Thoracic aorta (tissue), 2 donors: ENCODE measurements around the gene MSH3. TPM values are rescaled to one million over a fixed set of nuclear protein-coding genes. Genes with fewer than 3 reads are reported as not detected.

Experiments used
- ATAC-seq: fragments of 150-250 bp; one replicate; pipeline ENCODE4 v1.8.0; 2017; ENCODE audit warnings: low read depth; ENCODE audit not compliant: insufficient number of reproducible peaks, low FRiP score
- DNase-seq: peaks from one replicate; pipeline ENCODE4 v3.0.0-alpha.2; 2020; ENCODE audit warnings: low spot score
- H3K27ac ChIP-seq, 2 donors: fragments of 200-600 bp; sonication (generic); 1 replicate in 1 of 2; 2 replicates in 1 of 2; pipeline ENCODE4 v1.5.1; 2016; ENCODE audit warnings: mild to moderate bottlenecking in 2 of 2, moderate library complexity in 2 of 2
- H3K27me3 ChIP-seq: fragments of 200-600 bp; sonication (generic); replicated peaks from 2 replicates; pipeline ENCODE4 v1.6.0; 2016; ENCODE audit warnings: mild to moderate bottlenecking; ENCODE audit not compliant: insufficient read depth
- H3K36me3 ChIP-seq: fragments of 200-600 bp; sonication (generic); one replicate; pipeline ENCODE4 v1.5.1; 2016
- H3K4me1 ChIP-seq, 2 donors: fragments of 200-600 bp; sonication (generic); 1 replicate in 1 of 2; 2 replicates in 1 of 2; pipeline versions ENCODE4 v1.5.1 to v1.6.0; 2016; ENCODE audit warnings: low read depth in 2 of 2, mild to moderate bottlenecking in 1 of 2; ENCODE audit not compliant: control insufficient read depth in 1 of 2
- H3K4me3 ChIP-seq: fragments of 200-600 bp; sonication (generic); 2 replicates; pipeline ENCODE4 v1.5.1; 2016; ENCODE audit warnings: mild to moderate bottlenecking
- H3K9me3 ChIP-seq: fragments of 200-600 bp; sonication (generic); 2 replicates; pipeline ENCODE4 v1.5.1; 2016
- total RNA-seq, 2 donors: library from RNA; depleted of rRNA; stranded (reverse); fragments of >200 nt; gene quantifications; one replicate each; pipeline versions ENCODE4 v1.1.0 to v1.2.3, GENCODE V29; 2016
- TF ChIP-seq, protein P1 (sequence below): fragments of 200-600 bp; sonication (generic); IDR thresholded peaks from one replicate; pipeline ENCODE4 v1.5.1; 2019; ENCODE audit warnings: antibody characterized with exemption

MSH3 gene
- total RNA-seq, 2 donors from 2014 or later, result 12.3 to 12.9 TPM

DNA sequence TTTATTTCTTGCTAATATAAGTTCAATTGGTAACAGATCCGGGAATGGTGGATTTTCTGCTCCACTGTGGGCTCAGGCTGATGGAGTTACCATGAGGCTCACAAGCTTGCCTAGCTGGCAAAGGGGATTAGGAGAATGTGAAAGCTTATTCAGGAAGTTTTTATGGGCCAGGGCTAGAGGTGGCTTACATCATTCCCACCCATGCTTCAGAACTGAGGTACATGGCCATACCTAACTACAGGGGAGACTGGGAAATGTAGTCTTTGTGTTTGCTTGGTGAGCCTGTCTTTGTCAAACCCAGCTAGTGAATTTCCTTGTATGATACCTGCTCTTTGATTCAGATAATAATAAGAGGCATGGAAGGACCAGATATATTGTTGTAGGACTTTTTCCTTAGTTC, 106.2 kb downstream of the MSH3 start:
- ATAC-seq, result no peak
- TF ChIP-seq, protein P1, sequence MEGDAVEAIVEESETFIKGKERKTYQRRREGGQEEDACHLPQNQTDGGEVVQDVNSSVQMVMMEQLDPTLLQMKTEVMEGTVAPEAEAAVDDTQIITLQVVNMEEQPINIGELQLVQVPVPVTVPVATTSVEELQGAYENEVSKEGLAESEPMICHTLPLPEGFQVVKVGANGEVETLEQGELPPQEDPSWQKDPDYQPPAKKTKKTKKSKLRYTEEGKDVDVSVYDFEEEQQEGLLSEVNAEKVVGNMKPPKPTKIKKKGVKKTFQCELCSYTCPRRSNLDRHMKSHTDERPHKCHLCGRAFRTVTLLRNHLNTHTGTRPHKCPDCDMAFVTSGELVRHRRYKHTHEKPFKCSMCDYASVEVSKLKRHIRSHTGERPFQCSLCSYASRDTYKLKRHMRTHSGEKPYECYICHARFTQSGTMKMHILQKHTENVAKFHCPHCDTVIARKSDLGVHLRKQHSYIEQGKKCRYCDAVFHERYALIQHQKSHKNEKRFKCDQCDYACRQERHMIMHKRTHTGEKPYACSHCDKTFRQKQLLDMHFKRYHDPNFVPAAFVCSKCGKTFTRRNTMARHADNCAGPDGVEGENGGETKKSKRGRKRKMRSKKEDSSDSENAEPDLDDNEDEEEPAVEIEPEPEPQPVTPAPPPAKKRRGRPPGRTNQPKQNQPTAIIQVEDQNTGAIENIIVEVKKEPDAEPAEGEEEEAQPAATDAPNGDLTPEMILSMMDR, result no peak
- no peak overlapping the region for H3K27ac ChIP-seq
- peaks cover 4% of the 10 kb centered on the region for H3K36me3 ChIP-seq
- H3K4me1 ChIP-seq, result no peaks in the 10 kb centered on the region
- no peaks in the 10 kb centered on the region for H3K9me3 ChIP-seq
- no peak for DNase-seq
- no peaks in the 10 kb centered on the region for H3K27me3 ChIP-seq
- H3K4me3 ChIP-seq, result no peak overlapping the region

DNA sequence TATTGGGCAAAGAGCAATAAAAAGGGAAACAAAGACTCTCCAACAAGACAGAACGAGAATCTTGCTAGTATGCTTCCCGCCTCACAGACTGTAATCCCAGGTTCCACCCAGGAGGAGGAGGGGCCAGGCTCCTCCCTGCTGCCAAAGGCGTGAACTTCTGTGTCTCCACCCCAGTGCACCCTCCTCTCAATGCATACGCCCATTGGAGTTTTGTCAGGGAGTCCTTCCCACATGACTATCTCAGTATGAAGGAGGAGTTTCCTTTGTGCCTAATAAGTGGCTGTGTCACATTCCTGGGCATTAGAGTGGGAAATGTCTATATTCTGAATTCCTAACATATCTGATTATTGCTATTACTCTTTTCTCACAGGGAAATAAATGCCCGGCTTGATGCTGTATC, 106.7 kb downstream of the MSH3 start:
- H3K27me3 ChIP-seq, result no peaks in the 10 kb centered on the region
- no peak overlapping the region for H3K27ac ChIP-seq
- peaks cover 4% of the 10 kb centered on the region for H3K36me3 ChIP-seq
- ATAC-seq (no peak), DNase-seq (no peak)
- H3K4me1 ChIP-seq, result no peaks in the 10 kb centered on the region
- TF ChIP-seq, protein P1, result no peak
- H3K9me3 ChIP-seq, result no peaks in the 10 kb centered on the region
- H3K4me3 ChIP-seq, result no peak overlapping the region

DNA sequence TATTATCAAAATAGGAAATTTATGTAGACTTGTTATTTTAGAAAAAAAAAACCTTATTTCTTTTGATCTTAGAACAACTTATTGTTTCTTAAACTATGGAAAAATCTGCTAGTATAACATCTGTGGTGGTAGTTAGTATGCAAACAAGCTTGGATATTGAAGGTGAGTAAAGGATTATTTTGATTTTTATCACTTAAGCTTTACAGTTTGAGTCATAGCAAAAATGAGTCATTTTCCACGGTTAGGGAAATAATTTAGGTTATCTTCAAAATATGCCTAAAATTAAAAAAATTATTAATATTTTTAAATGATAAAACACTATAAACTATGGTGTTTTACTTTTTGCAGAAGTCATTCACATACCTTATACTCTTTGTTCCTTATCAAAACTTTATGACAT, 107.5 kb downstream of the MSH3 start:
- Histone ChIP-seq H3K4me3 (no peak overlapping the region), H3K4me1 (no peaks in the 10 kb centered on the region), H3K9me3 (no peaks in the 10 kb centered on the region), H3K27ac (no peak overlapping the region), H3K36me3 (peaks cover 4% of the 10 kb centered on the region), H3K27me3 (no peaks in the 10 kb centered on the region)
- DNase-seq, result no peak
- ATAC-seq, result no peak
- TF ChIP-seq, protein P1, result no peak

DNA sequence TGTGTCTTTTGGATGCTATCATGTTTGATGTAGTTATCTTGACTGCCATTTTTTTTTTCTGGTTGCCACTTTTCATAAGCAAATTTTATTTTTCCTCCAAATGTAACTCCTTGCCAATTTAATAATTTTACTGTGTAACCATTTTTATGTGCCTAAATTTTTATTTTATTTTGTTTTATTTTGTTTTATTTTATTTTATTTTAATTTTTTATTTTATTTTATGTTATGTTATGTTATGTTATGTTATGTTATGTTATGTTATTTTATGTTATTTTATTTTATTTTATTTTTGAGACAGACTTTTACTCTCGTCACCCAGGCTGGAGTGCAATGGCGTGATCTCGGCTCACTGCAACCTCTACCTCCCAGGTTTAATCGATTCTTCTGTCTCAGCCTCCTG, 108.1 kb downstream of the MSH3 start:
- H3K36me3 ChIP-seq, result peaks cover 4% of the 10 kb centered on the region
- H3K4me3 ChIP-seq, result no peak overlapping the region
- no peaks in the 10 kb centered on the region for H3K27me3 ChIP-seq
- TF ChIP-seq, protein P1, result no peak
- H3K4me1 ChIP-seq, result no peaks in the 10 kb centered on the region
- ATAC-seq (no peak), DNase-seq (no peak)
- H3K27ac ChIP-seq, result no peak overlapping the region
- H3K9me3 ChIP-seq, result no peaks in the 10 kb centered on the region

DNA sequence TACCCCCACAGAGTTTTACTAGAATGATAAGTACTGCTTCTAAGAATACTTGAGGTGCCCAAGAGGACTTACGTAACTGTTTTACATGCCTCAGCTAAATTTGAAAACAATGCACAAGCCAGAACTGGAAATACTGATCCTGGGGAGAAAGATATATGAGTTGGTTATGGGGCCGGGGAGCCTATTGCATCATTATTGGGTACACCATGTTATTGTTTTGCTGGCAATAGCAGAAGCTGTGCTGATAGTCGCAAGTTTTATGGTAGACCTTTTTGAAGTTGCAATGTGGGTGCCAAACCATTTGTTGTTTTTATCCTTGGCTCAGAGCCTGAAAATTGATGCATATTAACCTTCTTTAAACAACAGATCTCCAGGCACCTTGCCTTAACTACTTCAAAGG, 108.8 kb downstream of the MSH3 start:
- no peak for ATAC-seq
- Histone ChIP-seq H3K27me3 (no peaks in the 10 kb centered on the region), H3K4me1 (no peaks in the 10 kb centered on the region), H3K9me3 (no peaks in the 10 kb centered on the region), H3K27ac (no peak overlapping the region), H3K36me3 (peaks cover 4% of the 10 kb centered on the region), H3K4me3 (no peak overlapping the region)
- TF ChIP-seq, protein P1, result no peak
- DNase-seq, result no peak
